Measurements from ENCODE around the gene USHBP1.
"Not testable (repeated sequence)": the region's sequence is repeated elsewhere in the genome, so short reads cannot be mapped to it uniquely, and the experiment has no call there.

Gene USHBP1

DNA sequence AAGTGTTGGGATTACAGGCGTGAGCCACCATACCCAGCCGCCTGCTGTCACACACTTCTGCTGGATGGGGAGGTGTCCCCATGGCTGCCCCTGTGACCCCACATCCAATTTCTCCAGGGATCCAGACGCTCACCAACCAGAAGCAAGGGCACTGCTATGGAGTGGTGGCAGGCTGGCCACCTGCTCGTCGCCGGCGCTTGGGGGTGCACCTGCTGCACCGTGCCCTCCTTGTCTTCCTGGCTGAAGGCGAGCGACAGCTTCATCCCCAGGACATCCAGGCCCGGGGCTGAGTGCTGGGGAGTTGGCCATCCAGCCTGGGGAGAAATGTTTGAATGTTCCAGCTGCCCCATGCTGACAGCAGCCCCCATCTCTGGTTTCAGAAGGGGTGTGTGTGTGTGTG, 21.7 kb upstream of the USHBP1 start:
- Histone ChIP-seq H3K4me1 (ENCODE audit: insufficient read depth, low read length) (no peaks in the 10 kb centered on the region), H3K4me3 (ENCODE audit: low read length) (no peak overlapping the region), H2AFZ (ENCODE audit: low read depth, low read length) (no peak overlapping the region), H3K9me3 (ENCODE audit: low read length) (peaks cover 4% of the 10 kb centered on the region), H3K27me3 (ENCODE audit: insufficient read depth, low read length) (no peaks in the 10 kb centered on the region), H3K36me3 (ENCODE audit: insufficient read depth, low read length) (no peaks in the 10 kb centered on the region)

DNA sequence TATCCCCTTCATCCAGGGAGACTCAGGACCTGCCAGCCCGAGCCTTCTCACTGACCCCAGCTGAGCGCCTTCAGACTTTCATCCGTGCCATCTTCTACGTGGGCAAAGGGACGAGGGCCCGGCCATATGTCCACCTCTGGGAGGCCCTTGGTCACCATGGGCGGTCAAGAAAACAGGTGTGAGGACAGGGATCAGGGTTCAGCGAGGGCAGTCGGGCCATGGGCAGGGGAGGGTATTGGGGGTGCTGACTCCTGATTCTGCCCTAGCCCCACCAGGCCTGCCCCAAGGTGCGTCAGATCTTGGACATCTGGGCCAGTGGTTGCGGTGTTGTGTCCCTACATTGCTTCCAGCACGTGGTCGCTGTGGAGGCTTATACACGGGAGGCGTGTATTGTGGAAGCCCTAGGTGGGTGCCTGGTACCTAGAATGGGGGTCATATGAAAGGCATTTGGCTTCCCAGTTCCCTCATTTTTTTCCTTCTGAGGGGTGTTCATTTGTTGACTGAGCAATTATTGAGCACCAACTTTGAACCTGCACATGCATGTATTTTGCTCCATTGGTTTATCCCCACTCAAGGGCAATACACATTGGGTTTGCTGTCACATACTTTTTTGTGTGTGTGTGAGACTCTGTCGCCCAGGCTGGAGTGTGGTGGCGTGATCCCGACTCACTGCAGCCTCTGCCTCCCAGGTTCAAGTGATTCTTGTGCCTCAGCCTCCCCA, 21.0 kb upstream of the USHBP1 start:
- no peak overlapping the region for H3K4me3 ChIP-seq (ENCODE audit: low read length)
- no peak overlapping the region for H2AFZ ChIP-seq (ENCODE audit: low read depth, low read length)
- no peaks in the 10 kb centered on the region for H3K27me3 ChIP-seq (ENCODE audit: insufficient read depth, low read length)
- H3K36me3 ChIP-seq (ENCODE audit: insufficient read depth, low read length): no peaks in the 10 kb centered on the region
- peaks cover 4% of the 10 kb centered on the region for H3K9me3 ChIP-seq (ENCODE audit: low read length)
- H3K4me1 ChIP-seq (ENCODE audit: insufficient read depth, low read length): no peaks in the 10 kb centered on the region

DNA sequence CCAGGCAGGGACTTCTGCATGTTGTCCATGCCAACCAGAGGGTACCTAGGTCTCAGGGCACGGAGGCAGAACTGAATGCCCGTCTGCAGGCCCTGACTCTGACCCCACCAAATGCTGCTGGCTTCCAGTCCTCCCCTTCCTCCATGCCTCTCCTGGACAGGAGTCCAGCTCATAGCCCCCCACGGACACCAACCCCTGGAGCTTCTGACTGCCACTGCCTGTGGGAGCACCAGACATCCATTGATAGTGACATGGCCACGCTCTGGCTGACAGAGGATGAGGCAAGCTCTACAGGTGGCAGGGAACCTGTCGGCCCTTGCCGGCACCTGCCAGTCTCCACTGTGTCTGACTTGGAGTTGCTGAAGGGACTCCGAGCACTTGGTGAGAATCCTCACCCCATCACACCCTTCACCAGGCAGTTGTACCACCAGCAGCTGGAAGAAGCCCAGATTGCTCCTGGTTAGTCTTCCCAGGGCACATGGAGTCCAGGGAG, 19.0 kb upstream of the USHBP1 start:
- Histone ChIP-seq H3K36me3 (ENCODE audit: insufficient read depth, low read length) (no peaks in the 10 kb centered on the region), H2AFZ (ENCODE audit: low read depth, low read length) (no peak overlapping the region), H3K4me1 (ENCODE audit: insufficient read depth, low read length) (no peaks in the 10 kb centered on the region), H3K27me3 (ENCODE audit: insufficient read depth, low read length) (no peaks in the 10 kb centered on the region), H3K4me3 (ENCODE audit: low read length) (no peak overlapping the region), H3K9me3 (ENCODE audit: low read length) (peaks cover 4% of the 10 kb centered on the region)

DNA sequence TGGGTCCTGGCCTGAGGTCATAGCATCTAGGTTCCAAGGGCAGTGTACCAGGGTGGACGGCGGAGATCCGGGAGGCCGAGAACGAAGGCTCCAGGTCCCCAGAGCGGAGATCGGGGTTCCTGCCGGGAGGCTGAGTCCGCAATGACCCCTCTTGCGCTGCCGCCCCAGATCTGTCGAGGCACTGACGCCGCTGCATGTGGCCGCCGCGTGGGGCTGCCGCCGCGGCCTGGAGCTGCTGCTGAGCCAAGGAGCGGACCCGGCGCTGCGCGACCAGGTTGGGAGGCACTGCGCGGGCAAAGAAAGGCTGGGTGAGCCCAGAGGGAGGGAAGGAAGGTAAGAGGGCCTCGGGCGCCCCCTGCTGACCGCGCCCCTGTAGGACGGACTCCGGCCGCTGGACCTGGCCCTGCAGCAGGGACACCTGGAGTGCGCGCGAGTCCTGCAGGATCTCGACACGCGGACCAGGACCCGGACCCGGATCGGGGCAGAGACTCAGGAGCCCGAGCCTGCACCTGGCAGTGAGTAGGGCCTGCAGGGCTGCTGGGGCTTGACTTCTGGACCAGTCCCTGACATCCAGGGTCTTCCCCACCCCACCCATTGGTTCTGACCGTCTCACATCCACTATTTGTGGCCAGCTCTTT, 18.1 kb upstream of the USHBP1 start:
- peaks cover 4% of the 10 kb centered on the region for H3K9me3 ChIP-seq (ENCODE audit: low read length)
- H2AFZ ChIP-seq (ENCODE audit: low read depth, low read length): no peak overlapping the region
- H3K4me1 ChIP-seq (ENCODE audit: insufficient read depth, low read length): no peaks in the 10 kb centered on the region
- H3K4me3 ChIP-seq (ENCODE audit: low read length): peak overlapping the region; percentile 7
- H3K27me3 ChIP-seq (ENCODE audit: insufficient read depth, low read length): no peaks in the 10 kb centered on the region
- no peaks in the 10 kb centered on the region for H3K36me3 ChIP-seq (ENCODE audit: insufficient read depth, low read length)

DNA sequence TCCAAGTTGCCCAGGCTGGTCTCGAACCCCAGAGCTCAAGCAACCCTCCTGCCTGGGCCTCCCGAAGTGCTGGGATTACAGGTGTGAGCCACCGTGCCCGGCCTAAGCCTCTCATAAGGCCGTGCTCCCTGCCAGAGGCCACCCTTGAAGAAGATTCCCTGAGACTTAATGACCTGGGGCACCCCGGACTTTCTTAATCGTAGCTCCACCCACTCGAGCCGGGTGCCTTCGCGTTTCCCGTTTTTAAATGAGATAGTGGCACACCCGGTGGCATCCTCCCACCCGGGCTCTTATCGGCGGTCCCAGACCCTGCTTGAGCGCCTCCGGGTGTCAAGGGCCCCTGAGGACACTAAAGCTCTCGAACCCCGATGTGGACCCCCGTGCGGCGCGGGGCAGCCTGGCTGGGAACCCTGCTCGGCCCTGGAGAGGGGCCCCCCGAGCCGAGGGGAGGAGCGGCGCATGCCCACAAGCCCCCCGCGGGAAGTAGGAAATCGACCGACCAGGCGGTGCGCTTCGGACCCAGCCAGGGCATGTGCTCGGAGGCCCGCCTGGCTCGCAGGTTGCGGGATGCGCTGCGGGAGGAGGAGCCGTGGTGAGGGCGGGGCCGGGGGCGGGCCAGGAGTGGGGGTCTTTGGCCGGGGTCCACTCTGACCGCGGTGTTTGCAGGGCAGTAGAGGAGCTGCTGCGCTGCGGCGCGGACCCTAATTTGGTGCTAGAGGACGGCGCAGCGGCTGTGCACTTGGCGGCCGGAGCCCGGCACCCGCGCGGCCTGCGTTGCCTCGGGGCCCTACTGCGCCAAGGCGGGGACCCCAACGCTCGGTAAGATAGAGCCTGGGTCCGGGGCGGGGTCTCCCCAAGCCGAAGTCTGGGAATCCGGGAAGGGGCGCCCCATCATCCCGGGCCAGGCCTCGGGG, 17.1 kb upstream of the USHBP1 start, which contains the start of gene ANKLE1:
Gene ANKLE1, plus strand, starts transcription at position 511 of the 914 bp plus-strand sequence. Its CDS starts 20 bp downstream, at position 531.
- Histone ChIP-seq H3K36me3 (ENCODE audit: insufficient read depth, low read length) (peaks cover 4% of the 10 kb centered on the region), H3K4me3 (ENCODE audit: low read length) (peak within 1 kb of the TSS; percentile 7), H3K9me3 (ENCODE audit: low read length) (peaks cover 4% of the 10 kb centered on the region), H3K4me1 (ENCODE audit: insufficient read depth, low read length) (no peaks in the 10 kb centered on the region), H2AFZ (ENCODE audit: low read depth, low read length) (no peak within 1 kb of the TSS), H3K27me3 (ENCODE audit: insufficient read depth, low read length) (no peaks in the 10 kb centered on the region)

DNA sequence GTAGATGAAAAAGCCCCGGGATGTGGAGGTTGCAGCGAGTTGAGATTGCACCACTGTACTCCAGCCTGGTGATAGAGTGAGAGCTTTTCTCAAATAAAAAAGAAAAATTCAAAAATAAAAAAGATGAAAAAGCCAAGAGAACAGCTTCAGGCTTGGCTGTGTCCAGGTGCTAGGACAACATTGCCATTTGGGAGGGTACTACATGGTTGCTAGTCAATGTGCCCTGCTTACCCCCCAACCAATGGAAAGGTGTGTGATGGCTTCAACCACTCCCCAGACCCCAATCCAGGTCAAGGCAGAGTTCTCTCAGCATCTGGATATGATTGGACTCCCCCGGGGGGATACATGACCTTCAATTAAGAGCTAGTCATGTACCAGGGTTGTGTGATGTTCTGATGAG, 14.9 kb upstream of the USHBP1 start:
- Histone ChIP-seq H3K36me3 (ENCODE audit: insufficient read depth, low read length) (peaks cover 20% of the 10 kb centered on the region), H3K9me3 (ENCODE audit: low read length) (no peaks in the 10 kb centered on the region), H3K27me3 (ENCODE audit: insufficient read depth, low read length) (no peaks in the 10 kb centered on the region)

DNA sequence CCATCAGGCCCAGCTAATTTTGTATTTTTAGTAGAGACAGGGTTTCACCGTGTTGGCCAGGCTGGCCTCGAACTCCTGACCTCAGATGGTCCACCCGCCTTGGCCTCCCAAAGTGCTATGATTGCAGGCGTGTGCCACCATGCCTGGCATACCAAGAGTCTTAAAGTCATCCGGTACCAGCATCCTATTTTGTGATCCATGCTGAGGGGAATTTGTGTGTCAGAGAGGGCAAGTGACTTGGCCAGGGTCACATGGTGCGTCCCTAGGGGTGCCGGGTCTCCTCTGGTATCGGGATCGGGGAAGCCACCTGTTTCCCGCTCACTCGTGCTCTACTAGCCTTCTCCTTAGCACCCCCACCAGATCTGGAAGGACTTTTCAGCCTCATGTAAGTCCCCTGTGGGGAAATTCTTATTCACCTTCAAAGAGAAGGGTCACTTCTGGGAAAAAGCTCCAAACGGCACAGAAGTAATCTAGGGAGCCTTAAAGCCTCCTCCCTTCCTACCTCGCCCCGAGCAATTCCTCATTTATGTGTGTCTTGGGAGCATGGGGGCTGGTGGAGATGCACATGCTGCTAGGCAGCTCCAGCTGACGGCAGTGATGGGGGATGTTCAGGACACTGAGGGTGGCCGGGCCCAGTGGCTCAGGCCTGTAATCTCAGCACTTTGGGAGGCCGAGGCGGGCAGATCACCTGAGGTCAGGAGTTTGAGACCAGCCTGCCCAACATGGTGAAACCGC, 11.1 kb upstream of the USHBP1 start:
- Histone ChIP-seq H2AFZ (ENCODE audit: low read depth, low read length) (no peak overlapping the region), H3K4me1 (ENCODE audit: insufficient read depth, low read length) (no peaks in the 10 kb centered on the region), H3K27me3 (ENCODE audit: insufficient read depth, low read length) (no peaks in the 10 kb centered on the region), H3K36me3 (ENCODE audit: insufficient read depth, low read length) (peaks cover 43% of the 10 kb centered on the region), H3K9me3 (ENCODE audit: low read length) (no peaks in the 10 kb centered on the region), H3K4me3 (ENCODE audit: low read length) (no peak overlapping the region)

More for the DNA sequence above, 14.9 kb upstream of the USHBP1 start:
- no peak overlapping the region for H3K4me3 ChIP-seq (ENCODE audit: low read length)
- H3K4me1 ChIP-seq (ENCODE audit: insufficient read depth, low read length): no peaks in the 10 kb centered on the region
- H2AFZ ChIP-seq (ENCODE audit: low read depth, low read length): no peak overlapping the region

DNA sequence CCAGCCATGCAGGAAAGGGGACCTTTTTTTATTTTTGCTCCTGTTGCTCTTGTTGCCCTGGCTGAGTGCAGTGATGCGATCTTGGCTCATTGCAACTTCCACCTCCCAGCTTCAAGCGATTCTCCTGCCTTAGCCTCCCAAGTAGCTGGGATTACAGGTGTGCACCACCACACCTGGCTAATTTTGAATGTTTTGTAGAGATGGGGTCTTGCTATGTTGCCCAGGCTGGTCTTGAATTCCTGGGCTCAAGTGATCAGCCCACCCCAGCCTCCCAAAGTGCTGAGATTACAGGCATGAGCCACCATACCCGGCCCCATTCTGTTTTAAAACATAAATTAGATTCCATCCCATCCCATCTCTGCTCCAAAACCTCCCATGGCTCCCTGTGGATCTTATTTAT, 10.3 kb upstream of the USHBP1 start:
- H3K4me1 ChIP-seq (ENCODE audit: insufficient read depth, low read length); H2AFZ ChIP-seq (ENCODE audit: low read depth, low read length); H3K4me3 ChIP-seq (ENCODE audit: low read length); H3K9me3 ChIP-seq (ENCODE audit: low read length); H3K27me3 ChIP-seq (ENCODE audit: insufficient read depth, low read length): not testable (repeated sequence)
- peaks cover 47% of the 10 kb centered on the region for H3K36me3 ChIP-seq (ENCODE audit: insufficient read depth, low read length)

DNA sequence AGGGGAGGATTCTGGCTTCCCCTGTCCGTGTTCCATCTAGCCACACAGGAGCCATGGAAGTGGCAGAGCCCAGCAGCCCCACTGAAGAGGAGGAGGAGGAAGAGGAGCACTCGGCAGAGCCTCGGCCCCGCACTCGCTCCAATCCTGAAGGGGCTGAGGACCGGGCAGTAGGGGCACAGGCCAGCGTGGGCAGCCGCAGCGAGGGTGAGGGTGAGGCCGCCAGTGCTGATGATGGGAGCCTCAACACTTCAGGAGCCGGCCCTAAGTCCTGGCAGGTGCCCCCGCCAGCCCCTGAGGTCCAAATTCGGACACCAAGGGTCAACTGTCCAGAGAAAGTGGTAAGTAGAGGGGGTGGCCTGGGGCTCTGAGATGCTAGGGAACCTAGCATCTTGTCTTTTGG, 4.2 kb upstream of the USHBP1 start:
- Histone ChIP-seq H3K4me1 (ENCODE audit: insufficient read depth, low read length) (peaks cover 6% of the 10 kb centered on the region), H3K36me3 (ENCODE audit: insufficient read depth, low read length) (peaks cover 26% of the 10 kb centered on the region), H3K9me3 (ENCODE audit: low read length) (no peaks in the 10 kb centered on the region), H3K27me3 (ENCODE audit: insufficient read depth, low read length) (no peaks in the 10 kb centered on the region), H3K4me3 (ENCODE audit: low read length) (no peak overlapping the region), H2AFZ (ENCODE audit: low read depth, low read length) (no peak overlapping the region)

DNA sequence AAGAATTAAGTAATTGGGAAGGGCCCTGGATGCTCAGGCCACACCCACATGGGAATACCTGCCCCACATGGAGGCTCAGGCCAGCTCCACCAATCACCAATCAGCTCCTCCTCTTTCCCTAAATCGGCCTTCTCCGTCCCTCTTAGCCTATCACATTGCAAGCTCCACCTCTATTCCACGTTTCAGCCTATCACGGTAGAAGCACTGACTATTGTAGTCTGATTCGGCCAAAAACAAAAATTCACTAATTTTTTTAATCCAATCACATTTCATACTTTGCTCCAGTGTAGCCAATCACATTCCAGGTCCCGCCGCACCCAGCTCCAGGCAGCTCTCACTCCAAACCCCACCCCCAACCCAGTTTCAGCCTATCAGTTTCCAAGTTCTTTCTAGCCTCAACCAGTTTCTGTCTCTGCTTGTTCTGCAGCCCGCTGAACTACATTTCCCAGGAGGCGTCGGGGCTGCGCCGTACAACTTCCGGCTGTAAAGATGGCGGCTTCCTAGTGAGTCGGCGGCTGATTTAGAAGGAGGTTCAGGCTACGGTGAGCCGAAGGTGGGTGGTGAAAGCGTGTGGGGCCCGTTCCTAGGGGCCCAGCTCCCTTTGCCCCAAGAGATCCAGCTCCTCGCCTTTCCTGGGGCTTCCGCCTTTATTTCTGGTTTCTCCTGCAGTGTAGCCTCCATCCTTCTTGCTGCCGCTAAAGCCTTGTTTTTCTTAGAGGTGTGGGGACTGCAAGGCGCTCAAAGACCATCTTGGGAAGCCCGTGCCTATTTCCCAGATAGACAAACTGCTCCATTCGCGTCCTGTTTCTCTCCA, 2.6 kb upstream of the USHBP1 start, which contains the start of gene BABAM1:
Gene BABAM1, plus strand, starts transcription at position 469 of the 814 bp plus-strand sequence. CDS start 1,364 bp downstream, outside the sequence.
- H3K36me3 ChIP-seq (ENCODE audit: insufficient read depth, low read length): peaks cover 20% of the 10 kb centered on the region
- H3K27me3 ChIP-seq (ENCODE audit: insufficient read depth, low read length): no peaks in the 10 kb centered on the region
- H2AFZ ChIP-seq (ENCODE audit: low read depth, low read length): peak within 1 kb of the TSS; percentile 66
- no peaks in the 10 kb centered on the region for H3K9me3 ChIP-seq (ENCODE audit: low read length)
- H3K4me3 ChIP-seq (ENCODE audit: low read length): peak within 1 kb of the TSS; percentile 92
- H3K4me1 ChIP-seq (ENCODE audit: insufficient read depth, low read length): peaks cover 6% of the 10 kb centered on the region

DNA sequence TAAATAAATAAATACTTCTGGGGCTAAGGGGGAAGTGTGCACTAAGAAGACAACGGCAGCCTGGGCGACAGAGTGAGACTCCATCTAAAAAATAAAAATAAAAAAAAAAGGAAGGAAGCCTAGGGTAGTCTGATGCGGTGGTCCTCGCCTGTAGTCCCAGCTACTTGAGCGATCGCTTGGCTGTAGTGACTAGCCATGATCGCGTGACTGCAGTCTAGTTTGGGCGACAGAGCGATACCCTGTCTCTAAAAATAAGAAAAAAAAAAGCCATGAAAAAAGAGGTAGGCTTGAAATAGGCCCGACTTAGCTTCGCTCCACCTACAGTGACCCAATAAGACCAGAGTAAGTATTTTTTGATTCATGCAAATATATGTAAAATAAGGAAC, 2.0 kb upstream of the USHBP1 start:
- H3K4me1 ChIP-seq (ENCODE audit: insufficient read depth, low read length): peaks cover 6% of the 10 kb centered on the region
- H2AFZ ChIP-seq (ENCODE audit: low read depth, low read length): peak overlapping the region; percentile 66
- no peaks in the 10 kb centered on the region for H3K27me3 ChIP-seq (ENCODE audit: insufficient read depth, low read length)
- no peaks in the 10 kb centered on the region for H3K9me3 ChIP-seq (ENCODE audit: low read length)
- peaks cover 16% of the 10 kb centered on the region for H3K36me3 ChIP-seq (ENCODE audit: insufficient read depth, low read length)
- H3K4me3 ChIP-seq (ENCODE audit: low read length): no peak overlapping the region

DNA sequence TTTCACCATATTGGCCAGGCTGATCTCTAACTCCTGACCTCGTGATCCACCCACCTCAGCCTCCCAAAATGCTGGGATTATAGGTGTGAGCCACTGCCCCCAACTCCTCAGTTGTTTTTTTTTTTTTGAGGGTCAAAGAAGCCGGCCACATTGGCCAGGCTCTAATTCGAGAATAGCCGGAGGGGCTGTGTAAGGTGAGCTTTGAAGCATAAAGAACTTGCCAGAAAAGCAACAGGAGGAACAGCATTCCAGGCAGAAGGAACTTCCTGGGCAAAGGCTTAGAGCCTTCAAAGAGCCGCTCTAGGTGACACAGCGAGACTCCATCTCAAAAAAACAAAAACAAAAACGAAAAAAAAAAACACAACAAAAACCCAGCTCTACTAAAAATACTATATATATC, 1.5 kb upstream of the USHBP1 start:
- H3K4me3 ChIP-seq (ENCODE audit: low read length): no peak overlapping the region
- no peaks in the 10 kb centered on the region for H3K9me3 ChIP-seq (ENCODE audit: low read length)
- no peaks in the 10 kb centered on the region for H3K27me3 ChIP-seq (ENCODE audit: insufficient read depth, low read length)
- peaks cover 10% of the 10 kb centered on the region for H3K36me3 ChIP-seq (ENCODE audit: insufficient read depth, low read length)
- H3K4me1 ChIP-seq (ENCODE audit: insufficient read depth, low read length): peaks cover 7% of the 10 kb centered on the region
- no peak overlapping the region for H2AFZ ChIP-seq (ENCODE audit: low read depth, low read length)
